Hippocampal formation (tissue), 2 donors: Measurements from ENCODE around the gene CSNK1A1L.
"Not testable (repeated sequence)": the region's sequence is repeated elsewhere in the genome, so short reads cannot be mapped to it uniquely, and the experiment has no call there.

Source experiments
- DNase-seq, 2 donors: peaks; one replicate each; lab custom pipeline; 2025; lab: John Stamatoyannopoulos, UW

CSNK1A1L gene

GRCh38 chr13:37058910-37059847, 46.3 kb downstream of the CSNK1A1L start, which contains the start of gene SUPT20H:
TSS of gene SUPT20H (minus strand) at chr13:37059688. CDS start at chr13:37051490, 8,198 bp downstream.
- peak; percentile 75 to 92 for DNase-seq

- DNase-seq = not testable (repeated sequence)
Measured at GRCh38 chr13:37056228-37056627, 49.2 kb downstream of the CSNK1A1L start.
